Thyroid gland (tissue), 4 donors: ENCODE data around the gene DAPK1. TPM values are rescaled to one million over a fixed set of nuclear protein-coding genes. Genes with fewer than 3 reads are reported as not detected.
A peak's percentile ranks its signal among the peaks of the same experiment; 100 is the strongest.

Experiments
- DNase-seq, 2 donors: peaks; one replicate each; pipeline ENCODE4 v3.0.0-alpha.2; 2019
- H3K27ac ChIP-seq, 3 donors: fragments of 200-600 bp; sonication (generic); 1 replicate in 2 of 3; 2 replicates in 1 of 3; pipeline ENCODE4 v1.5.1; 2016 to 2019; ENCODE audit warnings: mild to moderate bottlenecking in 1 of 3, moderate library complexity in 1 of 3
- H3K27me3 ChIP-seq: fragments of 200-600 bp; sonication (generic); one replicate; pipeline ENCODE4 v1.5.1; 2019
- H3K36me3 ChIP-seq, 2 donors: fragments of 200-600 bp; sonication (generic); one replicate each; pipeline ENCODE4 v1.5.1; 2016 to 2019
- H3K4me1 ChIP-seq, 2 donors: fragments of 200-600 bp; sonication (generic); one replicate each; pipeline ENCODE4 v1.5.1; 2017 to 2019
- H3K4me3 ChIP-seq, 3 donors: fragments of 200-600 bp; sonication (generic); replicated peaks in 1 of 3; 1 replicate in 2 of 3; 2 replicates in 1 of 3; pipeline ENCODE4 v1.5.1; 2016; ENCODE audit warnings: mild to moderate bottlenecking in 1 of 3
- H3K9me3 ChIP-seq: fragments of 200-600 bp; sonication (generic); one replicate; pipeline ENCODE4 v1.5.1; 2017
- CTCF ChIP-seq, 6 experiments: fragments of 200-600 bp in 3 of 6; fragments of 450-650 bp in 3 of 6; sonication (generic) in 3 of 6; IDR thresholded peaks; one replicate each; pipeline ENCODE4 v1.5.1; 2016 to 2019; ENCODE audit warnings: antibody characterized with exemption in 6 of 6, mild to moderate bottlenecking in 2 of 6, inconsistent platforms in 1 of 6, moderate library complexity in 1 of 6
- POLR2A ChIP-seq, 2 donors: fragments of 450-650 bp; IDR thresholded peaks; one replicate each; pipeline ENCODE4 v1.6.1; 2017; ENCODE audit warnings: antibody characterized with exemption in 2 of 2, mild to moderate bottlenecking in 2 of 2, moderate library complexity in 1 of 2
- WGBS, 2 donors: methylation state at CpG; one replicate each; pipeline ENCODE4 v1.1.5; 2017; 5-methylcytosine and 5-hydroxymethylcytosine counted together
- intact Hi-C: fragments of 100-400 bp; cut with DNase I; formaldehyde crosslinking; loops from one replicate; pipeline ENCODE4 v1.15.1; 2023
- total RNA-seq, 4 donors: library from RNA; depleted of rRNA; stranded (reverse); fragments of >200 nt; gene quantifications; one replicate each; pipeline ENCODE4 v1.2.3, GENCODE V29; 2016

DAPK1 gene
- total RNA-seq, 4 donors from 2014 or later, result 32.0 to 76.2 (median 38.2) TPM

GRCh38 chr9:87505869-87506678 is 8.4 kb downstream of the DAPK1 start:
- no peak overlapping the region for H3K4me3 ChIP-seq
- H3K36me3 ChIP-seq, result no peaks in the 10 kb centered on the region
- H3K27ac ChIP-seq, result no peak overlapping the region
- no peak for TF ChIP-seq CTCF (IDR thresholded peaks at IDR 0.05)
- H3K9me3 ChIP-seq, result no peaks in the 10 kb centered on the region
- peaks cover 17 to 22% of the 10 kb centered on the region in 2 donors for H3K4me1 ChIP-seq
- no peak for DNase-seq
- no peaks in the 10 kb centered on the region for H3K27me3 ChIP-seq
- intact Hi-C loops, result no loop called here
- WGBS, 2 donors, result 96 to 98% methylated on average over 13 of the region's 13 CpGs

- 63 to 64% methylated on average over 4 of the region's 4 CpGs for WGBS, 2 donors
- no peak overlapping the region for H3K27ac ChIP-seq
- H3K27me3 ChIP-seq, result no peaks in the 10 kb centered on the region
- peaks cover 19 to 26% of the 10 kb centered on the region in 2 donors for H3K4me1 ChIP-seq
- TF ChIP-seq POLR2A (IDR thresholded peaks at IDR 0.05) (no peak), CTCF (IDR thresholded peaks at IDR 0.05) (no peak)
- no peak for DNase-seq
- no peaks in the 10 kb centered on the region for H3K9me3 ChIP-seq
- intact Hi-C loops, result no loop called here
- no peaks in the 10 kb centered on the region for H3K36me3 ChIP-seq
- no peak overlapping the region for H3K4me3 ChIP-seq
Observed at GRCh38 chr9:87507576-87507975, 9.9 kb downstream of the DAPK1 start.

- no peak overlapping the region for H3K4me3 ChIP-seq
Observed at GRCh38 chr9:87510252-87510683, 12.6 kb downstream of the DAPK1 start.

GRCh38 chr9:87512311-87512710 is 14.6 kb downstream of the DAPK1 start:
- no peak for TF ChIP-seq POLR2A (IDR thresholded peaks at IDR 0.05)
- TF ChIP-seq CTCF (IDR thresholded peaks at IDR 0.05), result no peak
- no peaks in the 10 kb centered on the region for H3K36me3 ChIP-seq
- intact Hi-C loops, result loop anchor here (10.0 kb wide), 1 partner anchor 52 kb away; no protein-coding TSS in a partner anchor
- H3K27ac ChIP-seq, result no peak overlapping the region
- WGBS, 2 donors, result 34 to 39% methylated on average over 4 of the region's 4 CpGs
- peak; percentile 78 to 86 for DNase-seq
- peaks cover 9 to 10% of the 10 kb centered on the region in 2 donors for H3K4me1 ChIP-seq
- no peaks in the 10 kb centered on the region for H3K9me3 ChIP-seq
- no peaks in the 10 kb centered on the region for H3K27me3 ChIP-seq
- H3K4me3 ChIP-seq, result no peak overlapping the region

More at GRCh38 chr9:87510252-87510683, 12.6 kb downstream of the DAPK1 start:
- H3K27me3 ChIP-seq, result no peaks in the 10 kb centered on the region
- no peaks in the 10 kb centered on the region for H3K36me3 ChIP-seq
- H3K27ac ChIP-seq, result no peak overlapping the region
- intact Hi-C loops, result loop anchor here (10.0 kb wide), 1 partner anchor 55 kb away; no protein-coding TSS in a partner anchor
- DNase-seq, result no peak
- H3K9me3 ChIP-seq, result no peaks in the 10 kb centered on the region
- WGBS, 2 donors, result 80 to 83% methylated on average over 4 of the region's 4 CpGs
- TF ChIP-seq CTCF (IDR thresholded peaks at IDR 0.05), result no peak
- no peak for TF ChIP-seq POLR2A (IDR thresholded peaks at IDR 0.05)
- H3K4me1 ChIP-seq, result peaks cover 10 to 12% of the 10 kb centered on the region in 2 donors

GRCh38 chr9:87513161-87513560 is 15.5 kb downstream of the DAPK1 start:
- peaks cover 9 to 10% of the 10 kb centered on the region in 2 donors for H3K4me1 ChIP-seq
- DNase-seq, result no peak
- H3K27me3 ChIP-seq, result no peaks in the 10 kb centered on the region
- intact Hi-C loops, result loop anchor here (10.0 kb wide), 1 partner anchor 52 kb away; no protein-coding TSS in a partner anchor
- TF ChIP-seq POLR2A (IDR thresholded peaks at IDR 0.05) (no peak), CTCF (IDR thresholded peaks at IDR 0.05) (no peak)
- H3K36me3 ChIP-seq, result no peaks in the 10 kb centered on the region
- 58% methylated on average over 4 of the region's 4 CpGs for WGBS, 2 donors
- no peak overlapping the region for H3K27ac ChIP-seq
- no peaks in the 10 kb centered on the region for H3K9me3 ChIP-seq
- H3K4me3 ChIP-seq, result no peak overlapping the region
